HG03520 (cell line): ENCODE measurements around the gene SSTR4.

Experiments used
- ATAC-seq: cut with Tn5 transposase; IDR thresholded peaks from one replicate; pipeline ENCODE4 v1.9.1; 2021; ENCODE audit warnings: mild to moderate bottlenecking, moderate library complexity; ENCODE audit not compliant: unreplicated experiment

Gene SSTR4

DNA sequence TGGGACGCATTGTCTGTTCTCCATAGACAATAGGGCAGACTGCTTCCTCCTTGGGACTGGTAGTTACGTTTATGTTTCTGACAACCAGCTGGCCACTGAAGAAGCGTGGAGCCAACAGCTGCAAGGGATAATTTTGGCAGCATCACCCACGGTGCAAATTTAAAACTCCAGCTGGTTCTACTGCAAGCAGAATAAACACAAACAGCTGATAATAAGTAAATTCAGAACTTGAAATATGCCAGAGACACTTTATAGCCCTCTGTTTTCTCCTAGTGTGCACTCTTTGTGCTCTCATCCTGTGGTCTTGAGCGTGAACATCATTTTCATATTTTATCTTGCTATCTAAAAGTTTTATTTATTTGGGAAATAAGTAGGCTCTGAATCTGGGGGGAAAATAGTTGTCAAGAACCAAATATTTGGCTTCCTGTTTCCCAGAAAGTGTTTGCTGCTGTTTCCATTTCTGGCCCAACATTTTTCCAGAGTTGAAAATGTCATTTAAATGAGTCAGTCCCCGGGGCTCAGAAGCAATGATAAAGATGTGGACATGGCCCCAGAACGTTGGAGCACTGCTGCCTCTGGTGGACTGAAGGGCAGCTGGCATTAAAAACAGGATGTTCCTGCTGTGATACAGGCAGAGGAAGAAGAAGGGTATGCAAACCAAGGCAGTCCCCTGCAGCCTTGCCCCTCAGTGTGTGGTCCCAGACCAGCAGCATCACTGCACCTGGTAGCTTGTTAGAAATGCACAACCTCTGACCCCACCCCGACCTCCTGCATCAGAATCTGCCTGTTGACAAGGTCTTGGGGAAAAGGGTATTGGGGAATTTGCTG is 26.8 kb downstream of the SSTR4 start:
- no peak for ATAC-seq

DNA sequence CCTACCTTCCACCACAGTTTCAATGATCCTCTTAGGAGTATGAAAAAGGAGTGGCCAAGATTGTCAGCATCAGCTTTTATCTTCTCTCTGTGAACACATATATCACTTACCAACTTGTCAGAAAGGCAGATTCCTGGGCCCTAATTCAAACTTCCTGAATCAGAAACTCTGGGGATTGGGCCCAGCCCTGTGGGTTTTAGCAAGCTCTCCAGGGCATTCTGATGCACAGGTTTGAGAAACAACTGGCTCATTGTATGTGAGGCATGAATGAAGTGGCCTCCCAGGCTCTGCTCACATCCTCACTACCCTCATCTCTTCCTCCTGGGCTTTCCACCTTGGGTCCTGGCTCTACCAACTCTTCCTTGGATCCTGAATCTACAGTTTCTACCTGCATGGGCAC is 27.5 kb downstream of the SSTR4 start:
- ATAC-seq, result no peak

DNA sequence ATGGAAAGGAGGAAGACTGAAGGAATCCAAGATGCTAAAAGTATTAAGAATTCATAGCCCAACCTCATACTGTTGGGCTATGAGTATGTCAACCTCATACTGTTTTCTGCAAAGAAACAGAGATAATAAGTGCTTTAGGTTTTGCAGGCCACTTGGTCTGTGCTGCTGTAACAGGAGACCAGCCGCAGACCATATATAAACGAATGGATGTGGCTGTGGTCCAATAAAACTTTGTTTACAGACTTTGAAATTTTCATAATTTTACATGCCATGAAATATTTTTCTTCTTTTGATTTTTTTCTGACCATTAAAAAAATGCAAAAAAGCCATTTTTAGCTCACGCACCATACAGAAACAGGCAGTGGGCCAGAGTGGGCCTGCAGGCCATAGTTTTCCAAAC is 28.1 kb downstream of the SSTR4 start:
- ATAC-seq, result no peak

DNA sequence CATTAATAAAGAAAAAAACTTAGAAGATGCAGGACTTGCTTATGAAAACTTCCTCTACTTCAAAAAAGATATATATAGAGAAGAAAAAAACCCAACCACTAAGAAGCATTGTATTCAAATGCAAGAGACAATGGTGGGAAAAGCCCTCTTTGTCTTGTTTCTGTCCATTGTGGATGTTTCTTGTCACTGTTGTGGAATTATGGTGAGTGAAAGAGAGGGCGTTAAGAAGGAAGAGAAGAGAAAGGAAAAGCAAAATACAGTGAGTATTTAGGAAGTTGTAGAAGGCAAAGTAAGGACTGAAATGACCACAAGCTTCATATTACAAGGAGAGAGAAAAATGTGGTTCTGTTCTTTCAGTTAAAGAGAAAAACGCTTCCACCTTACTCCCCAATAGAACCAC is 28.5 kb downstream of the SSTR4 start:
- no peak for ATAC-seq

DNA sequence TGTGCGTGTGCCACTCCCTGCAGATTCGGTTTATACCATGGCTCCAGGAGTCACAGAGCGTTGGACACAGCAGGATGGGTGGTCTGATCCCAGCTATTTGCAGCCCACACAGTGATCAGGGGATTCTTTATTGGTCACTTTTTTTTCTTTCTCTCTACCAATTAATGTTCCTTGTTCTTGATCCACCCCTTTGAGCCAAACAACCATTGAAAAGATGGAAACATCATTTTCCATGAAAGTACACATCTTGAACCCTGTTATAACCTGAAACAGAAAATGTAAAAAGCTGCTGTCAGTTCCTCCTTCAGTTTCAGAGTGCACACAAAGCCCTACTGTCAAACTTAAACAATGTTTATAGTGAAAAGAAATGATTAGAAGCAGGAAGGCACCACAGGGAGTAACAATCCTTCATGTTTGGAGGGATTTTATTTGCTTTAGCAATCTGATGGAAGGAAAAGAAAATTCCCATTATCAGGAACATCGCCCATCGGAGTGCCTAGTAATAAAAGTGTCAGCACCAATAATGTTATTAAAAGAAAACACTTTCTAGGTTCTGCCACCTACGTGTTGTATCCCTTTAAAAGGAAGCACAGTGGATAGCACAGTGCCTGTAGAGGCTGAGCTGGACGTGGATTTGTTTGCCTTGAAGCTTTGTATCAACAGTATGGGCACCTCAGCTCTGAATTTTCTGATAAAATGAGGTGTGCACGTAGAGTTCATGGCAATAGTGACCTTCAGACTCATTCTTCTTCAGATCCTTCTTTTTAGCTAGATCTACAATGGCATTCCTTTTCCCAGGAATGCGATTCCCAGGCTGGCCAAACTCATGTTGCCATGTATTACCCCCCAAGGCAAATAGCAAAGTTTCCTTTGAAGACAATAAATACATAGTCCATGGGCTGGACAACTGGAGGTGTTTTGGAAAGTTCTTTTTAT is 30.4 kb downstream of the SSTR4 start:
- no peak for ATAC-seq

DNA sequence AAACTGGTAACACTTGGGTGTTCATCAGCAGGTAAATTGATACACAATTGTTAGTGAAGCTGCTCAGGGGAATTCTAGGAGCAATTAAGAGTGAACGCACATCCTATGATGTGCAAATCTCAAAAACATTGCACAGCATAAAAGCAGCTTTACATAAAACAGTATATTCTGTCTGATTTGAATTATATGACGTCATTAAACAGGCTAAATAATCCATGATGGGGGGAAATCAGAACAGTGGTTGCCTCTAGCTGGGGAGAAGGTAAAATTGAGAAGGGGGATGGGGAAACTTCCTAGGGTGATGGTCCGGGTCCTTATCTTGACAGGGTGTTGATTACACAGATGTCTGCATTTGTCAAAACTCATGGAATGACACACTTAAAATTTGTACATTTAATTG is 31.7 kb downstream of the SSTR4 start:
- no peak for ATAC-seq

DNA sequence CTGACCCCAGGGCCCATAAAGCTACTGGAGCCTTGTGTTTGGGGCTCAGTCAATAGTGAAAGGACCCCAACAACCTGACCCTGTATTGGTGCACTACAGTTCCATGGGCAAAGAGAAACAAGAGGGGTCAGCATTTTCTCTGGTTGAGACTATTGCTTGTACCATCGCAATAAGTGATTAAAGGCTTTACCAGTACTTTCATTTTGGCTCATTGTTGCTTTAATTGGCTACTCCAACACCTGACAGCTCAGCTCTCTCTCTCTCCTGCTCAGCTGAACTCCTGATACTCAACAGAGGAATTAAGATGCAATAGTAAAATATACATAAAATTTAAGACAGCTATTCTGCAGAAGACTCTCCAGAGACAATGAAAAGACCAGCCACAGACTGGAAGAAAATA is 33.2 kb downstream of the SSTR4 start:
- ATAC-seq, result no peak

DNA sequence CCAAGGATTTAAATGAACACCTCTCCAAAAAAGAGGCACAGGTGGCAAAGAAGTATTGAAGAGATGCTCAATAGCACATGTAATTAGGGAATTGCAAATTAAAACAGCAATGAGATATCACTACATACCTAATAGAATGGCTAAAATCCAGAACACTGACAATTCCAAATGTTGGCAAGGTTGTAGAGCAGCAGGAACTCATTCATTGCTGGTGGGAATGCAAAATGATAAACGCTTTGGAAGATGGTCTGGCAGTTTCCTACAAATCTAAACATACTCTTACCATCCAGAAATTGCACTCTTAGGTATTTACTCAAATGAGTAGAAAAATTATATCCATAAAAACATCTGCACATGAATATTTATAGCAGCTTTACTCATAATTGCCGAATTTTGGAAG is 34.0 kb downstream of the SSTR4 start:
- no peak for ATAC-seq

DNA sequence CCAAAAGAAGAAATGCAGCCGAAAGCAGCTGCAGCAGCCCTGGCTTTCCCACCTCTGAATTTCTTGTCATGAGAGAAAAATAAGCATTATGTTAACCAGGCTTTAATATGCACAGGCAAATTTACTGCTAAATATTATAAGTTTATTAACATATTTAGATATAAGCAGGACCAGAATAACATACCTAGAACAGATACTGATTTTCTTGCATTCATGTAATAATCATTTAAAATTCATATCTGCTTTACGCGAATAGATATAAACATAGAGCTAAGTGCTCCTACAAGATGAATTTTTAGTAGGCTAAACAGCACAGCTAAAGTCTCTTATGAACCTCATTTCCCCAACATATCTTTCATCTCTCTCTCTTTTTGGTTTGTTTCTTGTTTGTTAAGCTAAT is 36.3 kb downstream of the SSTR4 start:
- no peak for ATAC-seq

DNA sequence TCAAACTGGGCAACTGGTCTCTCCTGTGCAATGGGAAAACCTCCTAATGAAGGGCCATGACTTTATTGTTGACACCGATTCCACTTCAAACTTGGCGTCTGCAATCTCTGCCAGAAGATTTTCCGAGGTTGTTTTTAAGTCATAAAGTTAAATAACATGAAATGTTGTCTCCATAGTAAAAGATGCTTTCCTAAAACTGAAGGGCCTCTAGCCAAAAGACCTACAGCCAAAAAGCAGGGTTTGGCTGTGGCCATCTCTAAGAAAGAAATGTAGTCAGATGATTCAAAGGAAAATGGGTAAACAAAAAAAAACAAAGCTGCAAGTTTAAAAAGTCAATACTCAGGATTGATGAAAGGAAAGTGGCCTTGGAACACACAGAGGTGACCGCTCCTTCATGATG is 36.9 kb downstream of the SSTR4 start:
- no peak for ATAC-seq

DNA sequence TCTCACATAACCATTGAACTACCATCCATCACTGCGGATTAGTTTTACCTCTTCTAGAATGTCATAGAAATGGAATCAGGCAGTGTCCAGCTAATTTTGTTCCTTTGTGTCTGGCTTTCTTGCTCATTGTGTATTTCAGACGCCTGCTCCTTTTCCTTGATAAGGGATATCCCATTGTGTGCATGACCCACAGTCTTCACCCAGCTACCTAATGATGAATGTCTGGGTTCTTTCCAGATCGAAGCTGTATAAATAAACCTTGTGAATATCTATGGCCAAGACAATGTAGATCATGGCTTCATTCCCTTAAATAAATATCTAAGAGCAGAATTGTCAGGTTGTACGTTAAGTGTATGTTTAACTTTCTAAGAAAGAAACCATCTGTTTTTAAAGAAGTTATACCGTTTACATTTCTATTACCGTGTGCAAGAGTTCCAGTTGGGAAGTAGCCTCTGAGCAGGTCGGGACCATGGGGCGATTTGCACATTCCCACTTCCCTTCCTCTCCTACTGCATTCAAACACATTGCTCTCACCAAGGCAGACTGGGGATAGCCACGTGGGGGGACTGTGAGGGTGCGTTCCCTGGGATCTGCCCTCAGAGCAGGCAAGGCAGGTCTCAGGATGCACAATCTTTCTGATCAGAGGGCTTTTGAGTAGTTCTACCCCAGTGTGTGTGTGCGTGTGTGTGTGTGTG is 37.9 kb downstream of the SSTR4 start:
- ATAC-seq, result no peak

DNA sequence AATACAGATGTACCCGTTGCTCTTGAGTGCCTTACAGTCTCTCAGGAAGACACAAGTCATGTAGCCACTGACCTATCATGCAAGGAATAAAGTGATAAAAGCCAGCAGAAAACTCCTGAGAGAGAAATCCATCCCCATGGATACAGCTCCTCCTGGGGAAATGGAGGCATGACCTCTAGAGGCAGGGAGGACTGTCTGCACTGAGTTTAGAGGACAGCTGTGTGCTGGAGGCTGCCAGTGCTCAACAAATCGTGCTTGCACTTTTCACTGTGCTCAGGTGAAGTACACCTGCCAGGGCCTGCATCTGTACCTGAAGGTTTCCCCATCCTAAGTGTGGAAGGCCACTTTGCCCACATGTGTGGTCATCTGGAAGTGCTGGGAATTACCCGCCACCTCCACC is 38.9 kb downstream of the SSTR4 start:
- no peak for ATAC-seq

DNA sequence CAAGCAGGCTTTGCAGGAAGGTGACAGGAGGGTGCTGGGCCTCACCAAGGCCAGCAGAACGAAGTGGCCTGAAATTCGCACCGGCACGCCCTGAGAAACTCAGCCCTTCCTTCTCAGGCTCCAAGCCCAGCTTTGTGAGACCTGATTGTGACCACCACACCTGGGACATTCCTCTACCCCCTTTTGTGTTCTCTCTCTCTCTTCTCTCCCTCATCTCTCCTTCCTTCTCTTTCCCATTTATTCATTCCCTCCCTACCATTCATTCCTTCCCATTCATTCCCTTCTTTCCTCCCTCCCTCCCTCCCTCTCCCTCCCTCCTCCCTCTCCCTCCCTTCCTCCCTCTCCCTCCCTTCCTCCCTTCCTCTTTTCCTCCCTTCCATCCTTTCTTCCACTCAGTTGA is 42.2 kb downstream of the SSTR4 start:
- ATAC-seq, result no peak

DNA sequence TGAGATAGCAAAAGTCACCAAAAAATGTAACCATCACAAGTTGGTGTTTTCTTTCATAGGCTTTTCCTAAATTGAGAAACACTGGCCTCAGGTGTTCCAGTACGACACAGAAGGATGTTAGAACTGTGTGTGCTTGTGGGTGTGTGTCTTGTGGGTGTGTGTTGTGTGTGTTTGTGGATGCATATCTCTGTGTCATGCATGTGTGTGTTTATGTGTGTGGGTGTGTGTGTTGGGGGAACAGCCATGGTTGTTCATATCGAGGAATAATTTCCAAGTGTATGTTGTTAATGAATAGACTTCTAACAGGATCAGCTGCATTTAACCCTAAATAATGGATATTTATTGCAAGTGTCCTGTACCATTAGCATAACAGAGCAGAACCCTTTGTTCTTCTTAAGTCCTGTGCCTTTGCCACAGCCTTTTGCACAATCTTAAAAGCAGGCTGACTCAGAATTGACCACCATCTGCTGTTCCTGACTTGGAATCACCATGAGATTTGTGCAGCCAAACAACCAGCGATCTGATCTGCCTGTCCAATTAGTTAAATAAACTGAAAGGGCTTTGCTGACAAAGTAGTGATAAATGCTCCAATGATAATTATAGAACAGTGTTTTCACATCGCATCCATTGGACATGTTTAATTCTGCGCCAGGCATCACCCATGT is 43.4 kb downstream of the SSTR4 start:
- no peak for ATAC-seq

DNA sequence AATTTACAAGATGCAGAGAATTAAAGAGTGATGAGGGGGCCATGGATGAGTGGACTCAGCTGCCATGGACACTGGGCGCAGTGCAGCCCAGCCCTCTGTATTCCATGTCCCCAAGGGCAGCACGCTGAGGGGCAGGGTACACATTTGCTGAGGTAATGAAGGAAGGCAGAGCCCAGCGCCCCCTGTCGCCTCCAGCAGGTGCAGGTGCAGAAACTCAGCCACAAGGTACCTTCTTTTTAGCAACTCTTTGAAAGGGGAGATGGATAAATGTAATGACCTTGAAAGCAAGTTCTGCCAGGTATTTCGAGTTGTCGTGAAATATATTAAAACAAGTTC is 43.9 kb downstream of the SSTR4 start:
- ATAC-seq, result no peak

DNA sequence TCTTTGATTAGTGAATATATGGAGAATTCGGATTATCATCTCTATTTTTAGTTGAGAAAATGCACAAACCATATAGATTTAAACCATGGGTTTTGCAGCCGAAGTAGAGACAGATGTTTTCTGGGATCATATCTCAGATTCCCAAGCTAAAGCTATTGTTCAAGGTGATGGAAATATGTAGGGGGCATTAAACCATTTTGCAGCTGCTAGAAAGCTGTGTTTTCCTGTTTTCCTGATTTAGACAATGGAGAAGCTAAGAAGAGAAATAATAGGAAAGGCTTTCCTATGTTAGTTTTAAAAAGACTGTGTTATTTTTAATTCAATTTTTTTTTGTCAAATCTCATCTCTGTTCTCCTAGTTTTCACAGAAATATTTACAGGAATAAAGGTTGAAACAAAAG is 44.8 kb downstream of the SSTR4 start:
- no peak for ATAC-seq

DNA sequence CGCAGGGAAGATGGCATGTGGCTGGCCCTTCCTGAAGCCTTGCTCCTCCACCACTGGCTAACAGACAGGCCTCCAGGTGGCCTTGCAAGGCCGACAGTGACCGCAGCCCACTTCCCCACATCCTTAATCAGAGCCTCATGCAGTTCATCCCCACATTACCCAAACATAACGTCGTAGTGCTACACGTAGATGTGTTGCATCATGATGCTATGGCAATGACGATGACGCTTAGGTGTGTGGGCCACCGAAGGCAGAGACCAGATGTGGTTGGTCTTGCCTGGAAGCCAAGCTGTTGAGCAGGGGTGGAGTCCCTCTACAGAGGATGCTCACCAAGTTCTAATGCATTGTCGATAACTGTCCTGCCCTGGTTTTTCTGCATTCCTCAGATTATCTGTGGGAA is 45.4 kb downstream of the SSTR4 start:
- ATAC-seq, result no peak

DNA sequence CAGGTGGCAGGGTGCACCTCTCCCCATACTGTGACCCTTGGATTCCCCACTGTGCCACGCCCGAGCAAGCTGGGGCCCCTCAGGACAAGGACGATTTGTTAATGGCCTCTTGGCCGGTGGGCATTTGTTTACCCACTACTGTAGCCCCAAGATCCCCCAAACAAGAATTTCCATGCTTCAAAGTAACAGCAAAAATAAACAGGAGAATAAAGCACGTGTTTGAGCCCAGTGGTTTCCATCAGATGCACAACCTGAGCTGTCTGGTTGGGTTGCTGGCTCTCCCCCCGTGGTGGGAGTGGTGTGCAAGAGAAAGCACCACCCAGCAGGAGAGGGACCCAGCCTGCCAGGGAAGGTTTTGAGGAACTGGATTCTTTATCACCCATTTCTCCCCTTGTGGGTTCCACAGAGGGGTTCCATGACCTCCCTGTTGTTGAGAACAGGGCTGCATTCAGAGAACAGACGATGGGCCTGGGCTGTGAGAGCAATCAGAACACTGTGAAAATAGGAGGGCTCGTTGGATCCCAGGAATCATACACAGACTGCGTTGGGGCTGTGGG is 46.2 kb downstream of the SSTR4 start:
- ATAC-seq, result no peak

DNA sequence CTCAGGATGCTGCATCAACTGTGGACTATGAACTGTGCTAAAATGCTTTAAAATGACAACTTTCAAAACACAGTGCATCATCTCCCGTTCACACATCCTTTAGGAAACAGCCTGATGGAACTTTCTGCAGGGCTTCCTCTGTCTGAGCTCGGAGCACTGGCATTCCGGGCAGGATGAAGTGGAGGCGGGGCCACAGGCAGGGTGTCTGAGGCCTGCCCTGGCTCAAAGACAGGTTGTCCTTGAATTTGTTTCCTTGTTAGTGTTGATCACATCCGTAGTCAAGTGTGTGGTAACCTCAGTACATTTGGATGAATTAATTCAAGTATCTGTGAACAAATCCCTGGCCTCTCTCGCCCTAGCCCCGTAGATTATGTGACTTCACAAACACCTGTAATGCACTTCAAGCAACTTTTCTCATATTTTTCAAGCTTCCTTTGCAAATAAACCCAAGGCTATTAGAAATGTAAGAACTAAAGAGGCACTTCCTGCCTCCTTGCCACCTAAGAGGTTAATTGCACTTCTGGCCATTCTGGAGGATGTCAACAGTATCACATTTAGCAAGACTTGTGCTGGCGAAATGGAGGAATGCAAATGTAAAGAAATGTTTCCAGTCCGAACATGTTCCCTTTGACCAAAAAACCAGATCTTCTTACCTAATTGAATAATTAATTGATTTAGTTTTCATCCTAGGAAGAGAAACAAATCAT is 47.9 kb downstream of the SSTR4 start:
- ATAC-seq, result no peak

DNA sequence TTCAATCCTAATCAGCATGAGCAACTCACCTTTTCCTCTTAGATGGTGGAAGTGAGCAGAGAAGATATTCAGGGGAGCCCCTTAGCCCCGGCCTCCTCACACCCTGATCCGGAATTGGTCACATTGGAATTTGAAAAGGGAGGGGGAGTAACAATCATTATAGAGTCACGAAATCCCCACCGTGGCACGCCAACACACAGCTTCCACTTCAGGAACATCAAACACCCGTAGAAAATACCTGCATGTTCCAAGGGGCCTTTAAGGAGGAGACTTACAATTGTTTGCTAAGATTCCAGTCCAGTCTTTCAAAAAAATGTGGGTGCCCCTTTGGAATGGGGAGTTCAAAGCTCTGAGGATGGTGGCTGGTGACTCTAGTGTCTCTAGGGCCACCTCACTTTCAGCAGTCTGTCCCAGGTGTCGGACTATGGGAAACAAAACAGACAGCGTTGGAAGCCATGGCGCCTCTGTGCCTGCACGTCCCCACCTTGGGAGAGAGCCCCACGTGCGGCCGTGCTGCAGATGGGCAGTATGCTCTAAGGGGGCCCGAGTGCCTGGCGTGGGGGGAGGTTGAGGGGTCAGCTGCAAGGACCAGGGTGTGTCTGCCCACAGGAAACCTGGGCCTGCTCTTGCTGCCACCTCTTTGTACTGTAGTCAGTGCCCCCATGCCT is 48.6 kb downstream of the SSTR4 start:
- no peak for ATAC-seq
